ENCODE data around the gene C5AR2. TPM values are rescaled to one million over a fixed set of nuclear protein-coding genes. Genes with fewer than 3 reads are reported as not detected.

The C5AR2 gene
- total RNA-seq: not detected in 2 replicates

DNA sequence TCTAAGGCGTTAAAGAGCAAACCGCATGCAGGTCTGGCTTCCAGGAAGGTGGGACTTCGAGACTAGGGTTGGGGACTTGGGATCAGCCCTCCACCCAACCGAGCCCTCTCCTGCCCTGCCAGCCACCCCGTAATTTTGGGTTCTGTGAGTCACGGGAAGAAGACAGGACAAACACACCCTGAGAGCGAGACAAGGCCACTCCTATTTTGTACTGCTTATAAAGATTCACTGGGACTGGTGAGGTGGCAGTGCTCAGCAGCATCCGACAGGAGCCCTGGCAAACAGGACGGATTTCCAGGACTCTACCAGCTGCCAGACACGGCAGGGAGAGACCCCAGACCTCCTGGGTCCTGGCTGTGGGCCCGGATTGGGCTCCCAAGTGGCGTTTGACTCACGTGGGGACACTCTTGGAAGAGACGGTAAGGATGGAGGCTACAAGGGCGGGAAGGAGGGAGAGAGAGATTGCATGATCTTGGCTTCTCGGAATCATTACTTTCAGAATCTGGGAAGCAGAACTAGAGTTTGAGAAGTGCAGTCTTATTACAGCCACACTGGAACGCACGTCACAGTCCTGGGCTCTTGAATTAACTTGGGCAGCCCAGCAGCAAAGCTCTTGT lies at the start of gene C5AR2:
C5AR2 (plus strand) TSS at position 245 of the 617 bp plus-strand sequence. CDS start 8,625 bp downstream, outside the sequence.

GRCh38 chr19:47309608-47310007 lies 22.4 kb upstream of the C5AR2 start, which contains the start of gene C5AR1:
Gene C5AR1 (plus strand): TSS chr19:47309861. CDS start chr19:47309896, 35 bp downstream.

GRCh38 chr19:47348819-47349795 lies 17.1 kb downstream of the C5AR2 start, which contains the start of gene DHX34:
Gene DHX34 (plus strand): TSS chr19:47349315. CDS start chr19:47353031, 3,716 bp downstream.

Other genes with a start within 250 kb of the C5AR2 start
- gene ZC3H4, start 218.4 kb upstream of the C5AR2 start, total RNA-seq: 21.9 and 23.6 TPM in 2 replicates
- gene SAE1, start 201.3 kb upstream of the C5AR2 start, total RNA-seq: 50.5 and 53.4 TPM in 2 replicates
- 9.4 and 10.4 TPM in 2 replicates for gene BBC3, start 101.0 kb upstream of the C5AR2 start, total RNA-seq
- 12.1 and 20.8 TPM in 2 replicates for gene CCDC9, start 75.7 kb upstream of the C5AR2 start, total RNA-seq
- 7.4 and 12.9 TPM in 2 replicates for gene INAFM1, start 57.3 kb upstream of the C5AR2 start, total RNA-seq
- 0.05 TPM in 1 of 2 replicates, not detected in the other for gene C5AR1, start 22.3 kb upstream of the C5AR2 start, total RNA-seq
- 5.3 and 8.2 TPM in 2 replicates for gene DHX34, start 17.1 kb downstream of the C5AR2 start, total RNA-seq
- 20.4 and 27.8 TPM in 2 replicates for gene MEIS3, start 87.4 kb downstream of the C5AR2 start, total RNA-seq
- not detected in 2 replicates for gene SLC8A2, start 139.7 kb downstream of the C5AR2 start, total RNA-seq
- gene KPTN, start 152.0 kb downstream of the C5AR2 start, total RNA-seq: 4.1 and 4.3 TPM in 2 replicates
- gene NAPA, start 182.9 kb downstream of the C5AR2 start, total RNA-seq: 83.4 and 91.9 TPM in 2 replicates
- gene ZNF541, start 241.0 kb downstream of the C5AR2 start, total RNA-seq: not detected in 2 replicates